Effector CD8-positive, alpha-beta T cell (primary cell): ENCODE data around the gene PFDN1.
"Not testable (repeated sequence)": the region's sequence is repeated elsewhere in the genome, so short reads cannot be mapped to it uniquely, and the experiment has no call there.

Source experiments
- DNase-seq: peaks from one replicate; lab custom pipeline; 2025; lab: John Stamatoyannopoulos, UW

The PFDN1 gene

GRCh38 chr5:140214831-140215230 lies 88.1 kb downstream of the PFDN1 start:
- DNase-seq = no peak

GRCh38 chr5:140213370-140213983 lies 89.4 kb downstream of the PFDN1 start:
- DNase-seq = no peak

GRCh38 chr5:140208065-140208464 lies 94.8 kb downstream of the PFDN1 start:
- no peak for DNase-seq

- DNase-seq = no peak
Observed at GRCh38 chr5:140207250-140207964, 95.5 kb downstream of the PFDN1 start.

- no peak for DNase-seq
Observed at GRCh38 chr5:140205952-140206351, 96.9 kb downstream of the PFDN1 start.

GRCh38 chr5:140205216-140205615 lies 97.7 kb downstream of the PFDN1 start:
- DNase-seq = no peak

- no peak for DNase-seq
Observed at GRCh38 chr5:140202610-140203009, 100.3 kb downstream of the PFDN1 start.

- DNase-seq = no peak
Observed at GRCh38 chr5:140202078-140202477, 100.8 kb downstream of the PFDN1 start.

GRCh38 chr5:140198915-140199314 lies 104.0 kb downstream of the PFDN1 start:
- DNase-seq = not testable (repeated sequence)

GRCh38 chr5:140197023-140197422 lies 105.9 kb downstream of the PFDN1 start:
- DNase-seq = no peak

GRCh38 chr5:140196115-140196814 lies 106.6 kb downstream of the PFDN1 start:
- no peak for DNase-seq
